HG02610 (cell line): ENCODE measurements around the gene NBEA.
"Not testable (repeated sequence)": the region's sequence is repeated elsewhere in the genome, so short reads cannot be mapped to it uniquely, and the experiment has no call there.

ENCODE experiments used
- ATAC-seq: cut with Tn5 transposase; IDR thresholded peaks from one replicate; pipeline ENCODE4 v1.9.1; 2021; ENCODE audit warnings: mild to moderate bottlenecking, moderate library complexity; ENCODE audit not compliant: unreplicated experiment

Gene NBEA

GRCh38 chr13:34941835-34942731, at the start of gene NBEA:
Gene NBEA, plus strand, starts transcription at chr13:34942270. Its CDS starts 551 bp downstream, at chr13:34942821.
- ATAC-seq: peak; percentile 81

DNA sequence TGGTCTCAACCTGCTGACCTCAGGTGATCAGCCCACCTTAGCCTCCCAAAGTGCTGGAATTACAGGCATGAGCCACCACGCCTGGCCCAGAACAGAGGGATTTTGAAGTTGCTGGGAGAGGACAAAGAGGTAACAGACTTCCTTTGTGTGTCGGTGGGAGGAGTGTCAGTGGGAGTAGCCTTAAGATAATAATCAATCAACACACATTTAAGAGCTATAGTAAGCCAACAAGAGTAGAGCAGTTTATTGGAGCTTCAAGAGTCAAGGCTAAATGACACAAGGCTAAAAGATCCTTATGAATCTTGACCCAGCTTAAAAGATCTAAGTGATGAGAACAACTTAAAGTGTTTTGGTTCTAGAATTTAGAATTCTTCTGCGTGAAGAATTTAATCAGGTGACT, 47.3 kb upstream of the NBEA start:
- ATAC-seq: no peak

DNA sequence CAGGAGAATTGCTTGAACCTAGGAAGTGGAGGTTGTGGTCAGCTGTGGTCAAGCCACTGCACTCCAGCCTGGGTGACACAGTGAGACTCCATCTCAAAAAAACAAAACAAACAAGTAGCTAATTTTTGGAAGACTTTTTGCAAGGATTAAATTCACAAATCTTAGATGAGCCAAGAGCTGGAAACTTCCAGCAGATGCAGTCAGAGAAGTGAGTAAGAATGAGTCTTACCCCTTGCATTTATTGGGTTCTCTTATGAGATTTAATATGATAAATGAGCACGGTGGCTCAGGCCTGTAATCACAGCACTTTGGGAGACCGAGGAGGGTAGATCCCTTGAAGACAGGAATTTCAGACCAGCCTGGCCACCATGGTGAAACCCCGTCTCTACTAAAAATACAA, 44.9 kb upstream of the NBEA start:
- no peak for ATAC-seq

GRCh38 chr13:34899888-34900287, 42.2 kb upstream of the NBEA start:
- no peak for ATAC-seq

- ATAC-seq: no peak
Observed at GRCh38 chr13:34900288-34900739, 41.8 kb upstream of the NBEA start.

DNA sequence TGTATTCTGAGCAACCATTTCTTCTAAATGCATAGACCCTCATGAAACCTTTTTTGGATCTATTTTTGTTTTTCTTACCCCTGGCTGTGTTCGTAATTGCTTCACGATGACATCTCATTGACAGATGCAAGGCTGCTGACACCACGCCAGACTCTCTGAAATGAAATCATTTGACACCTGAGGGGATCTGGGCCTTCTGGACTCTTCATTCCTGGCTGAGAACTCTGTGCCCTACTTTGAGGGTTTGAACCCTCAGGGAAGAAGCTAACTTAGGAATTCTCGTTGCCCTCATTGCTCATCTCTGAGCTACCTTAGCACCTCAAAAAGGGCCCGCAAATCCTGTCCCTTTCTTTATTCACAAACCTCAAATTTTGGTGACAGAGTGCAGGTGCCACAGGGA, 40.5 kb upstream of the NBEA start:
- ATAC-seq: no peak

- no peak for ATAC-seq
Observed at GRCh38 chr13:34911159-34911558, 30.9 kb upstream of the NBEA start.

GRCh38 chr13:34913040-34913439, 29.0 kb upstream of the NBEA start:
- ATAC-seq: no peak

DNA sequence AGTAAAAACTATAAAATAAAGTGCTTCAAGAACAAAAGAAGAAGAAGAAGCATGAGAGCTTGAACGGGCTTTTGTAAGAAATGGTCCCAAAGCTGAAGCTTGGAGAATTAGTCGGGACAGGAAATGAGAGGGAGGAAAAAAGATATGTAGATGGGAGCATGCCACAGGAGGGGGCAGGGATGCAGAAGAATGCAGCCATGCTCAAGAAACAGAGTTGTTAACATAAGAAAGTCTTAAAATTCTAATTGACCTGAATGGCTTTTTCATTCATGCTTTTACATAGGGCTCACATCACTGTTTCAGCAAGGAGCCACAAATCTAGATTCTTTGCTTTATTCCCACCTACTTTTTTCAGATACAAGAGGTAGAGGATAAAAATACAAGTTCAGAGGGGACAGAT, 27.7 kb upstream of the NBEA start:
- ATAC-seq: no peak

- no peak for ATAC-seq
Observed at GRCh38 chr13:34926508-34926907, 15.6 kb upstream of the NBEA start.

DNA sequence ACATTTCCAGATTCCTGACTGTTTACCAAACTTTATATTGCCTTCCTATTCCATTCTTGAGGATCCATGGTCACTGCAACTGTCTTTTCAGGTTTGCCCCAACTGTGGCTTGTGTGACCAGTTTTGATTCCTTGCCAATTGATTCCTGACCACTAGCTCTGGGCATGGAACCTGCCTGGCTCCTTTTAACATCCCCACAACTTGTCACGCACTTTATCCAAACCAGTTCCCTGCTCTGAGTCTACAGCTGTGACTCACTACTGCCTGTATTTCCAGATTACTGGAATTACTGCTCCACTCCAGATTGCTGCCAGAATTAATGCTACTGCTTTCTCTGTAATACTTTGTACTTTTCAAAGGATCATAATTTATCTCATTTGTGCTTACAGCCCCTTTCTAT, 13.4 kb upstream of the NBEA start:
- not testable (repeated sequence) for ATAC-seq

- ATAC-seq: no peak
Observed at GRCh38 chr13:34931572-34931971, 10.5 kb upstream of the NBEA start.

DNA sequence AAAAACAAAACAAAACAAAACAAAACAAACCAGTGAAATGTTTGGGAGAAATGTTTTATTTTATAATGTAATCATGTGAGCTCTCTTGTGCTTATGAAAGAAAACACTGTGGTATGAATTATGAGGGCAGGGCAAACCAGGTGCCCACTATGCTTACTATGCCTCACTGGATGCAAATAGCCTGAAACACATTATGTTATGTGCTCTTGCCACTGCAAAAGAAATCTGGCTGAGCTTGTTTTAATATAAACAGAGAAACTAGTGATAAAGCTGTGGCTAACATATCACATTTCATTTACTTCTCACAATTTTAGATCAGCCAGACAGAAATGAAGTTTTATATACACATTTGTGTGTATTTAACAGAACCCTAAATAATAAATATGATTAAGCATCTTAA, 8.7 kb upstream of the NBEA start:
- ATAC-seq: no peak

DNA sequence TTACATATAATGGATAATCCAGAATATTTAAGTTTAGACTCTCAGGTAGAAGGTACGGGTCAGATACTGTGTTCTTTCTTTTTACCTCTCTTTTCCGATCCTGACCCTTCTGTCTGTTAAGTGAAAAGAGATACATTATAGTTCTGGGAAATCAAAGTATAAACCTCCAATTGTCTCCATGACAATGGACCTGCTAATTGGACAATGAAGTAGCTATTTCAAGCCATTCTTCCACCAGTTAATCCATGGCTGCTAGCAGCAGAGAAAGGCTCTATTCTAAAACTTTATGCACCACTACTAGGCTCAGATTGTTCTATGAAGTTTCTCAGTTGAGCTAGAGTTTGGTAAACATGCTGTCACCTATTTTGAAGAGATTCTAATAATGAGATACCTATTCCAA, 8.3 kb upstream of the NBEA start:
- no peak for ATAC-seq

DNA sequence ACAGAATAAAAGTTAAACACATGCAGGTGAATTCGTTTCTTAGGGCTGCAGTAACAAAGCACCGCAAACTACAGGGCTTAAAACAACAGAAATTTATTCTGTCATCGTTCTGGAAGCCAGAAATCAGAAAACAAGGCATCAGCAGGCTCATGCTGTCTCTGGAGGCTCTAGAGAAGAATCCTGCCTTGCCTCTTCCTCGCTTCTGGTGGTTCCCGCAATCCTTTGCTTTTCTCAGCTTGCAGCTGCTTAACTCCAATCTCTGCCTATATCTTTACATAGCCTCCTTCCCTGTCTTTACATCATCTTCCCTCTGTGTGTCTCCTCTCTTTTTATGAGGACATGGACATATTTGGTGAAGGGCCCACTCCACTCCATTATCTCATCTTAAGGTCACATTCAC, 6.2 kb upstream of the NBEA start:
- ATAC-seq: no peak

DNA sequence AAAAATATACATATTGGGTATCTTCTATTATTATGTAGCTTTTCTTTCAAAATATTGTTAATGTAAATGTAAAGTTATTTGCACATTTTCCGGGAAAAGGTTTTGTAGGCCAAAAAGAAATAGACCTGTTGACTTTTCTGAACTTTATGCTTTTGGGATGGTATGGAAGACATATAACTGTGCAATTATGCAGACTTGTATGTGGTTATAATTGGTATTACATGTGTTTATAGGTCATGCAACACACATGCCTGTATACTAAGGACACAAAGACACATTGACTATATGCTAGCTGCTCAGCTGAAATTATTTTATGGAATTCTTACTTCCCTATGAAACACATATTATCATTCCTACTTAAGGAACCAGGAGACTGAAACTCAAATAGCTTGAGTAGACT, 2.3 kb upstream of the NBEA start:
- no peak for ATAC-seq

- ATAC-seq: no peak
Observed at GRCh38 chr13:34941436-34941834, 635 bp upstream of the NBEA start.

DNA sequence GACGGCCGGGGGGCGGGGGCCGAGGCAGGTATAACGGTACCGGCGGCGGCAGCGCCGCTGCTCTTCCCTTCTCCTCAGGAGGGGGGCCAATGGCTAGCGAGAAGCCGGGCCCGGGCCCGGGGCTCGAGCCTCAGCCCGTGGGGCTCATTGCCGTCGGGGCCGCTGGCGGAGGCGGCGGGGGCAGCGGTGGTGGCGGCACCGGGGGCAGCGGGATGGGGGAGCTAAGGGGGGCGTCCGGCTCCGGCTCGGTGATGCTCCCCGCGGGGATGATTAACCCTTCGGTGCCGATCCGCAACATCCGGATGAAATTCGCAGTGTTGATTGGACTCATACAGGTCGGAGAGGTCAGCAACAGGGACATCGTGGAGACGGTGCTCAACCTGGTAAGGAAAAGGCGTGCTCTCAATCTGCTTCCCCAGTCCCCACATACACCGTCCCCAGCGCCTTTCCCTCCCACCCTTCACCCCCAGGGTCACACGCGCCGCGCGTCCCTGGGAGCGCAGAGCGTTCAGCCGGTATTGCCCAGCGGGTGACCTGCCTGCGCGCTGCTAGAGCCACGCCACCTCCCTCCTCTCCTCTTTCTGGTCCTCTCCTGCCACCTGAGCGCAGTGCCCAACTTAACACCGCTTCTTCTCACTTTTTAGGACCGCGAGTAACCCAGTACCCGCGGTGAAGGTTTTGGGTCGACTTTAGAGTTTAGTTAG, 814 bp downstream of the NBEA start:
- ATAC-seq: no peak

DNA sequence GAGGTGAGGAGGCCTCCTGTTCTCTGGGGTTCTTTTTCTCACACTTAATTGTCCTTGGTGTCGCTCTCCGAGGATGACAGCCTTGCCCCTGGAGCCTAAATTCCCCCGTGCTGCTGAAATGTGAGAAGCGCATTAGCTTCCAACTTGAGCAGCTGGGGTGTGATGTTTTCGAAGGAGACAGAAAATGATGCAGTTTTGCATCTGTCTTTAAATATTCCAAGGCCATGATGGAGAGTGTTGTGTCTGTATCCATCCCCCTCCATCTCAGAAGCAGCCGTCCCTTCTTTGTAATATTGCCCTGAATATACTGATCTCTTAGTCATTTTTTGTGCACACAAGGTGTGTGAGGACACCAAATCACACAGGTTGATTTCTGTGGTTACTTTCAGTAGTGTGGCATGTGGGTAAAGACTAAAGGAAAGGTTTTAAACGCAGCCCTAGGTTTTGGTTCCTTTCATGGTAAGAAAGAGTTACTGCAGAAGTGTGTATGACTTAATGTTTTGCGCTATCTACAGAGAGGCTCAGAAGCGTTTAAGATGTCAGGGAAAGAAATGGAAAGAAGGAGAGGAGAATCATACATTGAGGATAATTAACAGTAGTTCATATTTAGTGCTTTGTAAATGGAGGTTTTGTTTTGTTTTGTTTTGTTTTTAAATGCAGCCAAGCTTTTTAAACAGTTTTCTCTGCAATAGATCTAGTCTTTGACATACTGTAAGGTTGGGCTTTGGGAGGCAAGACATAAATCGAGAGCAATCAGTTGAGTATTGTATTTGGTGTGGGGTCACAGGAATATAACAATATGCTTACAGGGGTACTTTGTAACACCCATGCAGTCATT, 1.6 kb downstream of the NBEA start:
- ATAC-seq: no peak

GRCh38 chr13:34944274-34944634, 2.2 kb downstream of the NBEA start:
- ATAC-seq: no peak

- ATAC-seq: no peak
Observed at GRCh38 chr13:34944751-34945150, 2.7 kb downstream of the NBEA start.
